ENCODE measurements around the gene FPGS.

The FPGS gene

GRCh38 chr9:127785933-127786772 lies 16.5 kb upstream of the FPGS start, which contains the start of gene CDK9:
Gene CDK9, plus strand, starts transcription at chr9:127786034. Its CDS starts 115 bp downstream, at chr9:127786149.
- H3K9ac ChIP-seq (ENCODE audit: low read length): peak within 1 kb of the TSS; percentile 100
- H3K4me2 ChIP-seq (ENCODE audit: low read length): peak within 1 kb of the TSS; percentile 80
- no peak for TF ChIP-seq EZH2 (IDR thresholded peaks at IDR 0.05; ENCODE audit: borderline replicate concordance, low read length)
- no peak for TF ChIP-seq CTCF (IDR thresholded peaks at IDR 0.05; ENCODE audit: low read length)
- no peak within 1 kb of the TSS for H2AFZ ChIP-seq (ENCODE audit: low read length)
- H3F3A ChIP-seq (ENCODE audit: insufficient read depth, low read length): 0 out of 2 replicates have a peak, but pooled peaks cover 4% of the 10 kb centered on the region
- no peaks in the 10 kb centered on the region for H3K9me3 ChIP-seq (ENCODE audit: low read length)
- H3K27ac ChIP-seq (ENCODE audit: low read depth, low read length, poor library complexity, severe bottlenecking): peak within 1 kb of the TSS; percentile 85
- no peaks in the 10 kb centered on the region for H3K27me3 ChIP-seq (ENCODE audit: insufficient read depth, low read length)
- no peaks in the 10 kb centered on the region for H4K20me1 ChIP-seq (ENCODE audit: insufficient read depth, low read length)
- peaks cover 40% of the 10 kb centered on the region for H3K4me1 ChIP-seq (ENCODE audit: insufficient read depth, low read length, severe bottlenecking)
- H3K9me2 ChIP-seq (ENCODE audit: low read depth, low read length): no peaks in the 10 kb centered on the region
- H3K36me3 ChIP-seq (ENCODE audit: insufficient read depth, low read length): peaks cover 52% of the 10 kb centered on the region
- H3K79me2 ChIP-seq (ENCODE audit: insufficient read depth, low read length): peaks cover 10% of the 10 kb centered on the region; the same call in 1 of the 2 replicates
- peak within 1 kb of the TSS; percentile 100 for H3K4me3 ChIP-seq (ENCODE audit: low read depth, low read length, poor library complexity, severe bottlenecking)

- no peak overlapping the region for H2AFZ ChIP-seq (ENCODE audit: low read length)
- peak overlapping the region; percentile 100 for H3K9ac ChIP-seq (ENCODE audit: low read length)
- H3K36me3 ChIP-seq (ENCODE audit: insufficient read depth, low read length): peaks cover 56% of the 10 kb centered on the region
- H3K4me2 ChIP-seq (ENCODE audit: low read length): peak overlapping the region; percentile 80
- H4K20me1 ChIP-seq (ENCODE audit: insufficient read depth, low read length): no peaks in the 10 kb centered on the region
- H3K9me2 ChIP-seq (ENCODE audit: low read depth, low read length): no peaks in the 10 kb centered on the region
- peak overlapping the region; percentile 100 for H3K4me3 ChIP-seq (ENCODE audit: low read depth, low read length, poor library complexity, severe bottlenecking)
- H3K27ac ChIP-seq (ENCODE audit: low read depth, low read length, poor library complexity, severe bottlenecking): peak overlapping the region; percentile 80
- no peaks in the 10 kb centered on the region for H3K27me3 ChIP-seq (ENCODE audit: insufficient read depth, low read length)
- 0 out of 2 replicates have a peak, but pooled peaks cover 4% of the 10 kb centered on the region for H3F3A ChIP-seq (ENCODE audit: insufficient read depth, low read length)
- TF ChIP-seq CTCF (IDR thresholded peaks at IDR 0.05; ENCODE audit: low read length) (peak; percentile 66), EZH2 (IDR thresholded peaks at IDR 0.05; ENCODE audit: borderline replicate concordance, low read length) (no peak)
- H3K9me3 ChIP-seq (ENCODE audit: low read length): no peaks in the 10 kb centered on the region
- peaks cover 10% of the 10 kb centered on the region; the same call in 1 of the 2 replicates for H3K79me2 ChIP-seq (ENCODE audit: insufficient read depth, low read length)
- H3K4me1 ChIP-seq (ENCODE audit: insufficient read depth, low read length, severe bottlenecking): peaks cover 35% of the 10 kb centered on the region
Observed at GRCh38 chr9:127786773-127787104, 15.9 kb upstream of the FPGS start.

- H3K36me3 ChIP-seq (ENCODE audit: insufficient read depth, low read length): peaks cover 63% of the 10 kb centered on the region
- H2AFZ ChIP-seq (ENCODE audit: low read length): no peak overlapping the region
- H3K27me3 ChIP-seq (ENCODE audit: insufficient read depth, low read length): no peaks in the 10 kb centered on the region
- no peaks in the 10 kb centered on the region for H3K9me2 ChIP-seq (ENCODE audit: low read depth, low read length)
- no peaks in the 10 kb centered on the region for H4K20me1 ChIP-seq (ENCODE audit: insufficient read depth, low read length)
- H3F3A ChIP-seq (ENCODE audit: insufficient read depth, low read length): peaks cover 9% of the 10 kb centered on the region
- H3K4me3 ChIP-seq (ENCODE audit: low read depth, low read length, poor library complexity, severe bottlenecking): no peak overlapping the region
- no peaks in the 10 kb centered on the region for H3K9me3 ChIP-seq (ENCODE audit: low read length)
- no peak overlapping the region for H3K27ac ChIP-seq (ENCODE audit: low read depth, low read length, poor library complexity, severe bottlenecking)
- peaks cover 10% of the 10 kb centered on the region; the same call in 1 of the 2 replicates for H3K79me2 ChIP-seq (ENCODE audit: insufficient read depth, low read length)
- H3K4me1 ChIP-seq (ENCODE audit: insufficient read depth, low read length, severe bottlenecking): peaks cover 23% of the 10 kb centered on the region
- H3K4me2 ChIP-seq (ENCODE audit: low read length): no peak overlapping the region
- H3K9ac ChIP-seq (ENCODE audit: low read length): no peak overlapping the region
- no peak for TF ChIP-seq EZH2 (IDR thresholded peaks at IDR 0.05; ENCODE audit: borderline replicate concordance, low read length)
- no peak for TF ChIP-seq CTCF (IDR thresholded peaks at IDR 0.05; ENCODE audit: low read length)
Observed at GRCh38 chr9:127788337-127789011, 14.2 kb upstream of the FPGS start.
